ENCODE results near the gene SLC13A3.

The SLC13A3 gene

DNA sequence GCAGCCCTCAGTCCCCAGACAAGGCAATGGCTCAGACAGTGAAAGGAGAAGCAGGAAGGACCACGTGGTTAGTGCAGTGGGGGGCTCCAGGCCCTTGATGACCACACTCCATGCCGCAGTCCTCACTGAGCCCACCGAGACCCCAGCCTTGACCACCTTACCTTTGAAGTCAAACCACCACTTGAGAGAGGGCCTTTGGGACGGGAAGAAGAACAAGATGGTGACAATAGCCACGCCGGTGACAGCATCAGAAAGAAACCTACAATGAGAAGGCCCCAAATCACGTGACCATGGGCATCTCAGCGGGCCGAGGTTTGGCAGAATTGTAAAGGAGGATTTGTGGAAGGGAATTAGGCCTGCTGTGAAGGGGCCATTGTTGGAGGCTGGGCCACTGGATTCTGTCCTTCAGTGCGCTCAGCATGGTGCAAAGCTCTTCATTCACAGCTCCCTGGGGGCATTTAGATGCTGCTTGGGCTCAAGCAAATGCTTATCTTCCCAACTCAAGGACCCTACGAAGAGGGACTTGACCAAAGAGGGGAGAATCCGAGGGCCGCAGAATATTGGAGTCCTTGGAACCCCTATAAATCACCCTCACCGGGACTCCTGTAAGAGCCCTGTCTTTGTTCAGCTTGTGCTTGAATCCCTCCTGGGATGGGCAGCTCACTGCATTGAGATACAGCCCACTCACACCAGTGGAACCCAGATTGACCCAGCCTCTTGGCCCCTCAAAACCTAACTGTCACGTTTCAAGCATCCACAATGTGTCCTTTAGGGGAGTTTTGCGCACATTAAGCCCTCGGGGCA lies 67.6 kb downstream of the SLC13A3 start:
- H3K4me3 ChIP-seq (ENCODE audit: insufficient read depth, low read length, poor library complexity, severe bottlenecking) = no peak overlapping the region
- no peaks in the 10 kb centered on the region for H3K27me3 ChIP-seq (ENCODE audit: low read length)
- H3K4me2 ChIP-seq (ENCODE audit: low read depth, low read length, poor library complexity, severe bottlenecking) = no peak overlapping the region
- no peak overlapping the region for H3K27ac ChIP-seq (ENCODE audit: low read depth, low read length)
- TF ChIP-seq EZH2phosphoT487 (conservative IDR thresholded peaks at IDR 0.05; ENCODE audit: low read length) = no peak
- TF ChIP-seq, protein P1, sequence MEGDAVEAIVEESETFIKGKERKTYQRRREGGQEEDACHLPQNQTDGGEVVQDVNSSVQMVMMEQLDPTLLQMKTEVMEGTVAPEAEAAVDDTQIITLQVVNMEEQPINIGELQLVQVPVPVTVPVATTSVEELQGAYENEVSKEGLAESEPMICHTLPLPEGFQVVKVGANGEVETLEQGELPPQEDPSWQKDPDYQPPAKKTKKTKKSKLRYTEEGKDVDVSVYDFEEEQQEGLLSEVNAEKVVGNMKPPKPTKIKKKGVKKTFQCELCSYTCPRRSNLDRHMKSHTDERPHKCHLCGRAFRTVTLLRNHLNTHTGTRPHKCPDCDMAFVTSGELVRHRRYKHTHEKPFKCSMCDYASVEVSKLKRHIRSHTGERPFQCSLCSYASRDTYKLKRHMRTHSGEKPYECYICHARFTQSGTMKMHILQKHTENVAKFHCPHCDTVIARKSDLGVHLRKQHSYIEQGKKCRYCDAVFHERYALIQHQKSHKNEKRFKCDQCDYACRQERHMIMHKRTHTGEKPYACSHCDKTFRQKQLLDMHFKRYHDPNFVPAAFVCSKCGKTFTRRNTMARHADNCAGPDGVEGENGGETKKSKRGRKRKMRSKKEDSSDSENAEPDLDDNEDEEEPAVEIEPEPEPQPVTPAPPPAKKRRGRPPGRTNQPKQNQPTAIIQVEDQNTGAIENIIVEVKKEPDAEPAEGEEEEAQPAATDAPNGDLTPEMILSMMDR (IDR thresholded peaks at IDR 0.05; ENCODE audit: insufficient read depth, low read length, poor library complexity, severe bottlenecking) = no peak
- no peak overlapping the region for H3K9ac ChIP-seq (ENCODE audit: low read length)
- no peaks in the 10 kb centered on the region for H3K36me3 ChIP-seq (ENCODE audit: low read length)
- no peaks in the 10 kb centered on the region for H3F3A ChIP-seq (ENCODE audit: insufficient read depth)
- H3K9me2 ChIP-seq (replicated peaks; ENCODE audit: insufficient read depth, low read length) = no peaks in the 10 kb centered on the region
- no peaks in the 10 kb centered on the region for H3K9me3 ChIP-seq (ENCODE audit: insufficient read depth, low read length)
- H2AFZ ChIP-seq (ENCODE audit: low read depth, low read length, severe bottlenecking) = no peak overlapping the region
- no peaks in the 10 kb centered on the region for H3K79me2 ChIP-seq (ENCODE audit: insufficient read depth, low read length)
- H4K20me1 ChIP-seq (ENCODE audit: low read depth, low read length) = no peaks in the 10 kb centered on the region

DNA sequence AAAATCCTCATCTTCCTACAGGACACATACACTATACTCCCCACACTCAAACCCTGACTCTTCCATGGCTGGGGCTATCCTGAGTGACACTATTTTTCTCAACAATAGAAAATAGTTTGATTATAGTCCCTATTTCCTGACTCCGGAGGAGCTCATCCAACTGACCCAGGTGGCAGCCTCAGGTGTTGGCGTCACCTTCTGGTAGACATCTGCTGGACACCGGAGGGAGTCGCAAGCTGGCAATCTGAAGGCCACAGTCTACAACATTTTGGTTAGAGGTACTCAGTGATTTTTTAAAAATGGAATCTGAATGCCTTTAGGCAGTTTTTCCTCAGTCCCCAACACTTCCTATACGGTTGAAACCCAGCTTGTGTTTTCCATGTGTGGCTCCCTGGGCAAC lies 68.6 kb downstream of the SLC13A3 start:
- no peaks in the 10 kb centered on the region for H3K9me3 ChIP-seq (ENCODE audit: insufficient read depth, low read length)
- no peak overlapping the region for H3K4me2 ChIP-seq (ENCODE audit: low read depth, low read length, poor library complexity, severe bottlenecking)
- H3K4me3 ChIP-seq (ENCODE audit: insufficient read depth, low read length, poor library complexity, severe bottlenecking) = no peak overlapping the region
- no peak overlapping the region for H2AFZ ChIP-seq (ENCODE audit: low read depth, low read length, severe bottlenecking)
- no peaks in the 10 kb centered on the region for H4K20me1 ChIP-seq (ENCODE audit: low read depth, low read length)
- no peaks in the 10 kb centered on the region for H3K79me2 ChIP-seq (ENCODE audit: insufficient read depth, low read length)
- no peaks in the 10 kb centered on the region for H3K27me3 ChIP-seq (ENCODE audit: low read length)
- TF ChIP-seq, protein P1 (IDR thresholded peaks at IDR 0.05; ENCODE audit: insufficient read depth, low read length, poor library complexity, severe bottlenecking) = no peak
- no peak for TF ChIP-seq EZH2phosphoT487 (conservative IDR thresholded peaks at IDR 0.05; ENCODE audit: low read length)
- H3F3A ChIP-seq (ENCODE audit: insufficient read depth) = no peaks in the 10 kb centered on the region
- H3K27ac ChIP-seq (ENCODE audit: low read depth, low read length) = no peak overlapping the region
- H3K9me2 ChIP-seq (replicated peaks; ENCODE audit: insufficient read depth, low read length) = no peaks in the 10 kb centered on the region
- H3K36me3 ChIP-seq (ENCODE audit: low read length) = no peaks in the 10 kb centered on the region
- H3K9ac ChIP-seq (ENCODE audit: low read length) = no peak overlapping the region

DNA sequence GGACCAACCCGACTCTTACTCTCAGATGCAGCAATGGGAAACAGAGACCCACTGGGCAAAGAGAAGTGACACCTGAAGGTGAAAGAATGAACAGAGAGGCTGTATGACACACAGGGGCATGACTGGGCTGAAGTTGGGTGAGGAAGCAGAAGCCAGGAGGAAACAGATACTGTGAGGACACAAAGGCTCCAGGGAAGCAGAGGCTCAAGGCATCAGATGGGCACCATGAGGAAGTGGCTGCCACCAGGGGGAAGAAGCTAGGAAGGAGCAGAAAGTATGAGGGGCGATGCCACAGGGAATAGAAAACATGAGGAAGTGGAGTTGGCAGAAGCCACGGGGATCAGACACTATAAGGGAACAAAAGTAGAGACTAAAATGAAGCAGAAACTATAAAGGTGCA lies 69.9 kb downstream of the SLC13A3 start:
- Histone ChIP-seq H3K9me2 (replicated peaks; ENCODE audit: insufficient read depth, low read length) (no peaks in the 10 kb centered on the region), H3K4me2 (ENCODE audit: low read depth, low read length, poor library complexity, severe bottlenecking) (no peak overlapping the region), H4K20me1 (ENCODE audit: low read depth, low read length) (no peaks in the 10 kb centered on the region), H3K9me3 (ENCODE audit: insufficient read depth, low read length) (no peaks in the 10 kb centered on the region), H3K79me2 (ENCODE audit: insufficient read depth, low read length) (no peaks in the 10 kb centered on the region), H3K27ac (ENCODE audit: low read depth, low read length) (no peak overlapping the region), H3F3A (ENCODE audit: insufficient read depth) (no peaks in the 10 kb centered on the region), H2AFZ (ENCODE audit: low read depth, low read length, severe bottlenecking) (no peak overlapping the region), H3K36me3 (ENCODE audit: low read length) (no peaks in the 10 kb centered on the region), H3K4me3 (ENCODE audit: insufficient read depth, low read length, poor library complexity, severe bottlenecking) (no peak overlapping the region), H3K27me3 (ENCODE audit: low read length) (no peaks in the 10 kb centered on the region), H3K9ac (ENCODE audit: low read length) (no peak overlapping the region)
- TF ChIP-seq, protein P1 (IDR thresholded peaks at IDR 0.05; ENCODE audit: insufficient read depth, low read length, poor library complexity, severe bottlenecking) = no peak
- no peak for TF ChIP-seq EZH2phosphoT487 (conservative IDR thresholded peaks at IDR 0.05; ENCODE audit: low read length)
